KMS-11 (cell line): ENCODE measurements around the gene CDH4.

Experiments used
- H2AFZ ChIP-seq: fragments of 200-600 bp; sonication (generic); 2 replicates; pipeline ENCODE4 v1.6.1; 2016; ENCODE audit warnings: antibody characterized with exemption, mixed run types, low read depth
- H3K27ac ChIP-seq: fragments of 200-600 bp; sonication (generic); 2 replicates; pipeline ENCODE4 v1.6.1; 2016; ENCODE audit warnings: mild to moderate bottlenecking, mixed run types
- H3K27me3 ChIP-seq: fragments of 200-600 bp; sonication (generic); 2 replicates; pipeline ENCODE4 v1.6.1; 2017; ENCODE audit warnings: mild to moderate bottlenecking, low read depth, mixed run types, moderate library complexity; ENCODE audit not compliant: insufficient read depth
- H3K36me3 ChIP-seq: fragments of 200-600 bp; sonication (generic); 2 replicates; pipeline ENCODE4 v1.6.1; 2017; ENCODE audit warnings: mild to moderate bottlenecking, mixed run types; ENCODE audit not compliant: insufficient read depth
- H3K4me1 ChIP-seq: fragments of 200-600 bp; sonication (generic); 2 replicates; pipeline ENCODE4 v1.6.1; 2016; ENCODE audit warnings: mild to moderate bottlenecking, low read depth, mixed run types; ENCODE audit not compliant: poor library complexity, severe bottlenecking
- H3K4me2 ChIP-seq: fragments of 200-600 bp; sonication (generic); 2 replicates; pipeline ENCODE4 v1.7.0; 2016; ENCODE audit warnings: mild to moderate bottlenecking, mixed run types
- H3K4me3 ChIP-seq: fragments of 200-600 bp; sonication (generic); IDR thresholded peaks from 2 replicates; pipeline ENCODE4 v1.6.1; 2017; ENCODE audit warnings: low read depth, low read length, mixed read lengths; ENCODE audit not compliant: insufficient read depth
- H3K79me2 ChIP-seq: fragments of 200-600 bp; sonication (generic); 2 replicates; pipeline ENCODE4 v1.6.1; 2016; ENCODE audit warnings: low read depth, mixed run types; ENCODE audit not compliant: insufficient read depth
- H3K9ac ChIP-seq: fragments of 200-600 bp; sonication (generic); 2 replicates; pipeline ENCODE4 v1.6.1; 2016; ENCODE audit warnings: mild to moderate bottlenecking, mixed run types
- H4K20me1 ChIP-seq: fragments of 200-600 bp; sonication (generic); 2 replicates; pipeline ENCODE4 v1.6.1; 2016; ENCODE audit warnings: mild to moderate bottlenecking, mixed run types; ENCODE audit not compliant: insufficient read depth
- TF ChIP-seq, protein P1 (sequence below): fragments of 200-600 bp; sonication (generic); conservative IDR thresholded peaks from 2 replicates; pipeline ENCODE4 v1.6.1; 2017; ENCODE audit warnings: low read depth, mild to moderate bottlenecking, antibody characterized with exemption, low read length, moderate library complexity, mixed read lengths

CDH4 gene

GRCh38 chr20:61936701-61937131 lies 684.7 kb downstream of the CDH4 start:
- peaks cover 62% of the 10 kb centered on the region for H3K27me3 ChIP-seq
- TF ChIP-seq, protein P1, sequence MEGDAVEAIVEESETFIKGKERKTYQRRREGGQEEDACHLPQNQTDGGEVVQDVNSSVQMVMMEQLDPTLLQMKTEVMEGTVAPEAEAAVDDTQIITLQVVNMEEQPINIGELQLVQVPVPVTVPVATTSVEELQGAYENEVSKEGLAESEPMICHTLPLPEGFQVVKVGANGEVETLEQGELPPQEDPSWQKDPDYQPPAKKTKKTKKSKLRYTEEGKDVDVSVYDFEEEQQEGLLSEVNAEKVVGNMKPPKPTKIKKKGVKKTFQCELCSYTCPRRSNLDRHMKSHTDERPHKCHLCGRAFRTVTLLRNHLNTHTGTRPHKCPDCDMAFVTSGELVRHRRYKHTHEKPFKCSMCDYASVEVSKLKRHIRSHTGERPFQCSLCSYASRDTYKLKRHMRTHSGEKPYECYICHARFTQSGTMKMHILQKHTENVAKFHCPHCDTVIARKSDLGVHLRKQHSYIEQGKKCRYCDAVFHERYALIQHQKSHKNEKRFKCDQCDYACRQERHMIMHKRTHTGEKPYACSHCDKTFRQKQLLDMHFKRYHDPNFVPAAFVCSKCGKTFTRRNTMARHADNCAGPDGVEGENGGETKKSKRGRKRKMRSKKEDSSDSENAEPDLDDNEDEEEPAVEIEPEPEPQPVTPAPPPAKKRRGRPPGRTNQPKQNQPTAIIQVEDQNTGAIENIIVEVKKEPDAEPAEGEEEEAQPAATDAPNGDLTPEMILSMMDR, result no peak
- no peak overlapping the region for H2AFZ ChIP-seq
- H3K4me2 ChIP-seq, result no peak overlapping the region
- no peak overlapping the region for H3K27ac ChIP-seq
- H3K4me1 ChIP-seq, result no peaks in the 10 kb centered on the region
- no peak overlapping the region for H3K4me3 ChIP-seq
- H3K36me3 ChIP-seq, result no peaks in the 10 kb centered on the region
- no peaks in the 10 kb centered on the region for H4K20me1 ChIP-seq
- no peaks in the 10 kb centered on the region for H3K79me2 ChIP-seq
- H3K9ac ChIP-seq, result no peak overlapping the region

- Histone ChIP-seq H3K4me3 (no peak overlapping the region), H3K4me2 (no peak overlapping the region), H3K79me2 (no peaks in the 10 kb centered on the region), H2AFZ (no peak overlapping the region), H3K27me3 (peaks cover 58% of the 10 kb centered on the region), H3K9ac (no peak overlapping the region), H3K36me3 (no peaks in the 10 kb centered on the region), H3K27ac (no peak overlapping the region), H3K4me1 (no peaks in the 10 kb centered on the region), H4K20me1 (no peaks in the 10 kb centered on the region)
- TF ChIP-seq, protein P1, result no peak
Measured at GRCh38 chr20:61937146-61937962, 685.3 kb downstream of the CDH4 start.

- TF ChIP-seq, protein P1, result no peak
- H3K27ac ChIP-seq, result no peak overlapping the region
- H3K36me3 ChIP-seq, result no peaks in the 10 kb centered on the region
- H3K4me2 ChIP-seq, result no peak overlapping the region
- no peaks in the 10 kb centered on the region for H4K20me1 ChIP-seq
- H2AFZ ChIP-seq, result no peak overlapping the region
- H3K4me1 ChIP-seq, result no peaks in the 10 kb centered on the region
- no peak overlapping the region for H3K4me3 ChIP-seq
- peaks cover 54% of the 10 kb centered on the region for H3K27me3 ChIP-seq
- no peak overlapping the region for H3K9ac ChIP-seq
- no peaks in the 10 kb centered on the region for H3K79me2 ChIP-seq
Measured at GRCh38 chr20:61937963-61938838, 686.1 kb downstream of the CDH4 start.

DNA sequence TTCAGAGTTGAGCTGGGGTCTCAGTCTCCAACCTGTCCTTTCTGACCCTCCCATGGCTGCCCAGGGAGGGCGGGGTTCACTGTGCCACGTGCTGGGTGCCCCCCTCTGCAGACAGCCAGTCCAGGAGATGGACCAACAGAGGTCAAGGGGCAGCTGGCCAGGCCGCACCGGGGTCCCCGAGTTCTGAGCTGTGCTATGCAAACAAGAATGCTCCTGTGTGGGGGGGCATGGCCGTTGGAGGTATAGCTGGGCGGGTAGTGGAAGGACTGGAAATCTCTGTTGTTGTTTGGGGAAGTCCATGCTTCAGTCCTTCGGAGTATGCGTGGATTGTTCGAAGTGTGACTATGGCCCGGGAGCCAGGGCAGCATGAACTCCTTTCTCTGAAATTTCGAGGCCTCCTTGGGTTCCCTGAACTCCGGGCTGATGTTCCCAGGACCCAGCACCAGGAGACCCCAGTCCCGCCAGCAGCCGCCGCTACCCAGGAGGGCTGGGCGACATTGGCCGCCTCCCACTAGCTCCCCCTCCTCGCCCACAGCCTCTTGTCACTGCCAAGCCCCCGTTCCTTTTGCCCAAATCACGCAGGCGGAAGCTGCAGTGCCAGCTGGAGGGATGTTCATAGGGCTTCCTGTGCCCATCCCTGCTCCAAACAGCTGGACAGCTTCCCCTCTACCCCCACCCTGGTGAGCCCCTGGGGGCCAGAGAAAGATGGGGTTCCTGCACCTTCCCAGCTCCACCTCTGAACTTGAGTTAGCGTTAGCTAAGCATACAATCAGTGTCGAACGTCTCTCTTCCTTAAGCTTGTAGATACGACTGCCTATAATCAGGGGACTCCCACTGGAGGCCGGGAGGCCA lies 687.0 kb downstream of the CDH4 start:
- Histone ChIP-seq H3K4me3 (no peak overlapping the region), H3K4me2 (no peak overlapping the region), H3K79me2 (no peaks in the 10 kb centered on the region), H3K36me3 (no peaks in the 10 kb centered on the region), H2AFZ (no peak overlapping the region), H3K9ac (no peak overlapping the region), H3K4me1 (no peaks in the 10 kb centered on the region), H3K27ac (no peak overlapping the region), H4K20me1 (no peaks in the 10 kb centered on the region), H3K27me3 (peaks cover 52% of the 10 kb centered on the region)
- TF ChIP-seq, protein P1, result no peak
